ENCODE data around the gene EXOC4. TPM values are rescaled to one million over a fixed set of nuclear protein-coding genes. Genes with fewer than 3 reads are reported as not detected.

The EXOC4 gene
- total and polyA plus RNA-seq, 2 of the 13 experiments (the other 11 are each of a cell fraction or from before 2014, with no cell fraction given) = 22.5 to 39.0 TPM

- TF ChIP-seq, protein P1, sequence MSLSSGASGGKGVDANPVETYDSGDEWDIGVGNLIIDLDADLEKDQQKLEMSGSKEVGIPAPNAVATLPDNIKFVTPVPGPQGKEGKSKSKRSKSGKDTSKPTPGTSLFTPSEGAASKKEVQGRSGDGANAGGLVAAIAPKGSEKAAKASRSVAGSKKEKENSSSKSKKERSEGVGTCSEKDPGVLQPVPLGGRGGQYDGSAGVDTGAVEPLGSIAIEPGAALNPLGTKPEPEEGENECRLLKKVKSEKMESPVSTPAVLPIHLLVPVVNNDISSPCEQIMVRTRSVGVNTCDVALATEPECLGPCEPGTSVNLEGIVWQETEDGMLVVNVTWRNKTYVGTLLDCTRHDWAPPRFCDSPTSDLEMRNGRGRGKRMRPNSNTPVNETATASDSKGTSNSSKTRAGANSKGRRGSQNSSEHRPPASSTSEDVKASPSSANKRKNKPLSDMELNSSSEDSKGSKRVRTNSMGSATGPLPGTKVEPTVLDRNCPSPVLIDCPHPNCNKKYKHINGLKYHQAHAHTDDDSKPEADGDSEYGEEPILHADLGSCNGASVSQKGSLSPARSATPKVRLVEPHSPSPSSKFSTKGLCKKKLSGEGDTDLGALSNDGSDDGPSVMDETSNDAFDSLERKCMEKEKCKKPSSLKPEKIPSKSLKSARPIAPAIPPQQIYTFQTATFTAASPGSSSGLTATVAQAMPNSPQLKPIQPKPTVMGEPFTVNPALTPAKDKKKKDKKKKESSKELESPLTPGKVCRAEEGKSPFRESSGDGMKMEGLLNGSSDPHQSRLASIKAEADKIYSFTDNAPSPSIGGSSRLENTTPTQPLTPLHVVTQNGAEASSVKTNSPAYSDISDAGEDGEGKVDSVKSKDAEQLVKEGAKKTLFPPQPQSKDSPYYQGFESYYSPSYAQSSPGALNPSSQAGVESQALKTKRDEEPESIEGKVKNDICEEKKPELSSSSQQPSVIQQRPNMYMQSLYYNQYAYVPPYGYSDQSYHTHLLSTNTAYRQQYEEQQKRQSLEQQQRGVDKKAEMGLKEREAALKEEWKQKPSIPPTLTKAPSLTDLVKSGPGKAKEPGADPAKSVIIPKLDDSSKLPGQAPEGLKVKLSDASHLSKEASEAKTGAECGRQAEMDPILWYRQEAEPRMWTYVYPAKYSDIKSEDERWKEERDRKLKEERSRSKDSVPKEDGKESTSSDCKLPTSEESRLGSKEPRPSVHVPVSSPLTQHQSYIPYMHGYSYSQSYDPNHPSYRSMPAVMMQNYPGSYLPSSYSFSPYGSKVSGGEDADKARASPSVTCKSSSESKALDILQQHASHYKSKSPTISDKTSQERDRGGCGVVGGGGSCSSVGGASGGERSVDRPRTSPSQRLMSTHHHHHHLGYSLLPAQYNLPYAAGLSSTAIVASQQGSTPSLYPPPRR (CRISPR knock-in tag; IDR thresholded peaks at IDR 0.05; ENCODE audit: borderline replicate concordance) = no peak
- TF ChIP-seq HNRNPH1 (optimal IDR thresholded peaks at IDR 0.05; ENCODE audit: low read depth, low read length) (no peak), ATAD3A (CRISPR knock-in tag; IDR thresholded peaks at IDR 0.05) (no peak), IRF9 (CRISPR knock-in tag; IDR thresholded peaks at IDR 0.05; ENCODE audit: borderline replicate concordance) (no peak), MAZ (IDR thresholded peaks at IDR 0.05; ENCODE audit: borderline replicate concordance, low read depth, low read length) (no peak), MAZ (CRISPR knock-in tag; IDR thresholded peaks at IDR 0.05; ENCODE audit: low read depth) (no peak)
- TF ChIP-seq, protein P2, sequence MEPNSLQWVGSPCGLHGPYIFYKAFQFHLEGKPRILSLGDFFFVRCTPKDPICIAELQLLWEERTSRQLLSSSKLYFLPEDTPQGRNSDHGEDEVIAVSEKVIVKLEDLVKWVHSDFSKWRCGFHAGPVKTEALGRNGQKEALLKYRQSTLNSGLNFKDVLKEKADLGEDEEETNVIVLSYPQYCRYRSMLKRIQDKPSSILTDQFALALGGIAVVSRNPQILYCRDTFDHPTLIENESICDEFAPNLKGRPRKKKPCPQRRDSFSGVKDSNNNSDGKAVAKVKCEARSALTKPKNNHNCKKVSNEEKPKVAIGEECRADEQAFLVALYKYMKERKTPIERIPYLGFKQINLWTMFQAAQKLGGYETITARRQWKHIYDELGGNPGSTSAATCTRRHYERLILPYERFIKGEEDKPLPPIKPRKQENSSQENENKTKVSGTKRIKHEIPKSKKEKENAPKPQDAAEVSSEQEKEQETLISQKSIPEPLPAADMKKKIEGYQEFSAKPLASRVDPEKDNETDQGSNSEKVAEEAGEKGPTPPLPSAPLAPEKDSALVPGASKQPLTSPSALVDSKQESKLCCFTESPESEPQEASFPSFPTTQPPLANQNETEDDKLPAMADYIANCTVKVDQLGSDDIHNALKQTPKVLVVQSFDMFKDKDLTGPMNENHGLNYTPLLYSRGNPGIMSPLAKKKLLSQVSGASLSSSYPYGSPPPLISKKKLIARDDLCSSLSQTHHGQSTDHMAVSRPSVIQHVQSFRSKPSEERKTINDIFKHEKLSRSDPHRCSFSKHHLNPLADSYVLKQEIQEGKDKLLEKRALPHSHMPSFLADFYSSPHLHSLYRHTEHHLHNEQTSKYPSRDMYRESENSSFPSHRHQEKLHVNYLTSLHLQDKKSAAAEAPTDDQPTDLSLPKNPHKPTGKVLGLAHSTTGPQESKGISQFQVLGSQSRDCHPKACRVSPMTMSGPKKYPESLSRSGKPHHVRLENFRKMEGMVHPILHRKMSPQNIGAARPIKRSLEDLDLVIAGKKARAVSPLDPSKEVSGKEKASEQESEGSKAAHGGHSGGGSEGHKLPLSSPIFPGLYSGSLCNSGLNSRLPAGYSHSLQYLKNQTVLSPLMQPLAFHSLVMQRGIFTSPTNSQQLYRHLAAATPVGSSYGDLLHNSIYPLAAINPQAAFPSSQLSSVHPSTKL (CRISPR knock-in tag; IDR thresholded peaks at IDR 0.05) = no peak
Measured at GRCh38 chr7:133839121-133839520, 586.2 kb downstream of the EXOC4 start (continued).

Data from HepG2 (cell line).